Measurements from ENCODE around the gene NME7. TPM values are rescaled to one million over a fixed set of nuclear protein-coding genes. Genes with fewer than 3 reads are reported as not detected.

The NME7 gene
- total RNA-seq, 1 experiment from 2014 or later: 34.2 TPM

DNA sequence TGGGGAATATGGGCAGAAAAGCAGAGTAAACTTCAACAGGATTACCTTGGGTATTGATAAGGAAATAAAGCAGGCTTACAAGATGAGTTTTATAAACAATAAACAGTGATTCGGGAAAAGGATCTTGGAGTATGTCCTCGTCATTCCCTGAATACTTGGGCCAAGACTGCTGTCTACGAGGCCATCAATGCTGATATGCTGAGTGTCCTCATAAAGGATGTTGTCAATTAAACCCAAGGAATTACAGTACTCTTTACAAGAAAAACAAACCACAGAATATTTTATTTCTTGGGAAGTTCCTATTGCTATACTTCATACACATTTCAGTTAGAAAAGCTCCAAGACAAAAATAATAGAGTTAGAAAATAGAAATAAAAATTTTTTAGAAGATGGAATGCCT, 226.2 kb downstream of the NME7 start:
- Histone ChIP-seq H3K36me3 (ENCODE audit: insufficient read depth, low read length, poor library complexity, severe bottlenecking) (no peaks in the 10 kb centered on the region), H3K9me3 (ENCODE audit: low read depth, low read length, poor library complexity, severe bottlenecking) (no peaks in the 10 kb centered on the region), H3K27ac (ENCODE audit: low read depth, low read length, poor library complexity, severe bottlenecking) (no peak overlapping the region), H3K4me3 (ENCODE audit: low read depth, low read length, poor library complexity, severe bottlenecking) (no peak overlapping the region), H3K4me1 (ENCODE audit: insufficient read depth, low read length, poor library complexity, severe bottlenecking) (peaks cover 11% of the 10 kb centered on the region), H3K27me3 (replicated peaks; ENCODE audit: insufficient read depth, low read depth, low read length, poor library complexity) (no peaks in the 10 kb centered on the region)
- no peak for DNase-seq (ENCODE audit: low spot score)
- TF ChIP-seq, protein P1, sequence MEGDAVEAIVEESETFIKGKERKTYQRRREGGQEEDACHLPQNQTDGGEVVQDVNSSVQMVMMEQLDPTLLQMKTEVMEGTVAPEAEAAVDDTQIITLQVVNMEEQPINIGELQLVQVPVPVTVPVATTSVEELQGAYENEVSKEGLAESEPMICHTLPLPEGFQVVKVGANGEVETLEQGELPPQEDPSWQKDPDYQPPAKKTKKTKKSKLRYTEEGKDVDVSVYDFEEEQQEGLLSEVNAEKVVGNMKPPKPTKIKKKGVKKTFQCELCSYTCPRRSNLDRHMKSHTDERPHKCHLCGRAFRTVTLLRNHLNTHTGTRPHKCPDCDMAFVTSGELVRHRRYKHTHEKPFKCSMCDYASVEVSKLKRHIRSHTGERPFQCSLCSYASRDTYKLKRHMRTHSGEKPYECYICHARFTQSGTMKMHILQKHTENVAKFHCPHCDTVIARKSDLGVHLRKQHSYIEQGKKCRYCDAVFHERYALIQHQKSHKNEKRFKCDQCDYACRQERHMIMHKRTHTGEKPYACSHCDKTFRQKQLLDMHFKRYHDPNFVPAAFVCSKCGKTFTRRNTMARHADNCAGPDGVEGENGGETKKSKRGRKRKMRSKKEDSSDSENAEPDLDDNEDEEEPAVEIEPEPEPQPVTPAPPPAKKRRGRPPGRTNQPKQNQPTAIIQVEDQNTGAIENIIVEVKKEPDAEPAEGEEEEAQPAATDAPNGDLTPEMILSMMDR (conservative IDR thresholded peaks at IDR 0.05; ENCODE audit: low read depth, low read length): no peak
- no peak for TF ChIP-seq EZH2 (IDR thresholded peaks at IDR 0.05; ENCODE audit: borderline replicate concordance, low read depth, low read length, poor library complexity, severe bottlenecking)
- CTCF ChIA-PET: no interaction called here
- POLR2A ChIA-PET (ENCODE audit: low non-redundant PET): no interaction called here
- BruUV-seq (replicated peaks): no TSS peak
- intact Hi-C loops (cut with micrococcal nuclease; ENCODE audit: unreplicated experiment): no loop called here

DNA sequence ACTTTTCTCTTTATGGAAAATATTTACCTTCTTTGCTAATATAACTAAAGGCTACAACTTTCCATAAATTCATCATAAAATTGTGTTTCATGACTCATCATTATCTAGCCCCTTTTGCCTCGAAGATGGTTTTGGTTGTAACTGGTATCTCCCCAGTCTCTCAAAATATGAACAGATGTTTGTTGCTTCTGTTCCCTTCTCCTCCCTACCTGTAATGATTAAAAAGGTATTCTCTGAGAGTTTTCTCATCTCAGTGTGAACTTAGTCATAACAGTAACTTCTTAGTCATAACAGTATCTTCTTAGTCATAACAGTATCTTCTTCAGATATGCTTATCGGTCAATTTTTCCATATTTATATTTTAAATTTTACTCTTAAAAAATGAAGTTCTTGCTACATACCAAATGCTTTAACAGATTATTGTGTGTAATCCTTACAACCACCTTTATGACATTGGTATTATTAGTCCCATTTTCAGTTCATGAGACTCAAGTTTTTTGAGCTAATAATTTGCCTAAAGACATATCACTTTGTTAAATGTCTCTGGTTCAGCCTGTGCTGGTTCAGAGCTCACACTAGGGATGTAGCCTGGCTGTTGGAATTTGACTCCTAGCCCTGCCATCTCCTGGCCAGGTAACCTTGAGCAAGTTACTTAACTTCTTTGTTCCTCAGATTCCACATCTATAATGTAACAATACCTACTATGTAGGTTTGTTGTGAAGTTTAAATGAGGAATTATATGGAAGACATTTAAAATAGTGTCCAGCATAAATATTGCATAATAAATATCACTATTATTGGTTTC, 228.5 kb downstream of the NME7 start:
- TF ChIP-seq EZH2 (IDR thresholded peaks at IDR 0.05; ENCODE audit: borderline replicate concordance, low read depth, low read length, poor library complexity, severe bottlenecking): no peak
- TF ChIP-seq, protein P1 (conservative IDR thresholded peaks at IDR 0.05; ENCODE audit: low read depth, low read length): no peak

DNA sequence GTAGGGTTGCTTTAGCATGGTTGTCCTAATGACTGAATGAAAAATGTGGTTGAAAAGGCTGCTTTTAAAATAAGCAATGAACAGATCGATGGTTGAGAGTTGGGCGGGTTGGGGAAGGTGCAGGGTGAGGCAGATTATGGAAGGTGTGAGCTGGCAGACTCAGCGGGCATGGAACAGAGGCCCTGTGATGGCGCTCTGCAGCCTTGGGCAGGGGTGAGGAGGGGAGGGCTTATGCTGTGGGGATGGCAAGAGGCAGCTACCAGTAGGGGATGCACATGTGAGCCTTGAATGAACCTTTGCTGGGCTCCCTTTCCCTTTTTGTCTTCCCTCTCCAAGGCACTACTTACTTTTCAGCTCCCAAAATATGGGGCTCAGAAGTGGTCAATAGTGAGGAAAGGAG, 230.2 kb downstream of the NME7 start:
- POLR2A ChIA-PET (ENCODE audit: low non-redundant PET): no interaction called here
- no peak for TF ChIP-seq EZH2 (IDR thresholded peaks at IDR 0.05; ENCODE audit: borderline replicate concordance, low read depth, low read length, poor library complexity, severe bottlenecking)
- TF ChIP-seq, protein P1 (conservative IDR thresholded peaks at IDR 0.05; ENCODE audit: low read depth, low read length): no peak
- H3K9me3 ChIP-seq (ENCODE audit: low read depth, low read length, poor library complexity, severe bottlenecking): no peaks in the 10 kb centered on the region

More for the DNA sequence above, 228.5 kb downstream of the NME7 start:
- intact Hi-C loops (cut with micrococcal nuclease; ENCODE audit: unreplicated experiment): loop anchor here (10.0 kb wide), 2 partner anchors 206 to 504 kb away; no protein-coding TSS in a partner anchor
- DNase-seq (ENCODE audit: low spot score): no peak
- BruUV-seq (replicated peaks): no TSS peak
- POLR2A ChIA-PET (ENCODE audit: low non-redundant PET): interaction anchor here (0.6 kb wide), 1 partner anchor 1906 kb away, joined by 5 read pairs; no protein-coding TSS in a partner anchor
- no peaks in the 10 kb centered on the region for H3K36me3 ChIP-seq (ENCODE audit: insufficient read depth, low read length, poor library complexity, severe bottlenecking)
- no peaks in the 10 kb centered on the region for H3K9me3 ChIP-seq (ENCODE audit: low read depth, low read length, poor library complexity, severe bottlenecking)
- H3K4me3 ChIP-seq (ENCODE audit: low read depth, low read length, poor library complexity, severe bottlenecking): no peak overlapping the region
- no peak overlapping the region for H3K27ac ChIP-seq (ENCODE audit: low read depth, low read length, poor library complexity, severe bottlenecking)
- no peaks in the 10 kb centered on the region for H3K27me3 ChIP-seq (replicated peaks; ENCODE audit: insufficient read depth, low read depth, low read length, poor library complexity)
- H3K4me1 ChIP-seq (ENCODE audit: insufficient read depth, low read length, poor library complexity, severe bottlenecking): peaks cover 11% of the 10 kb centered on the region
- CTCF ChIA-PET: no interaction called here

More for the DNA sequence above, 230.2 kb downstream of the NME7 start:
- no peaks in the 10 kb centered on the region for H3K27me3 ChIP-seq (replicated peaks; ENCODE audit: insufficient read depth, low read depth, low read length, poor library complexity)
- H3K4me1 ChIP-seq (ENCODE audit: insufficient read depth, low read length, poor library complexity, severe bottlenecking): no peaks in the 10 kb centered on the region
- no peaks in the 10 kb centered on the region for H3K36me3 ChIP-seq (ENCODE audit: insufficient read depth, low read length, poor library complexity, severe bottlenecking)
- H3K27ac ChIP-seq (ENCODE audit: low read depth, low read length, poor library complexity, severe bottlenecking): no peak overlapping the region
- H3K4me3 ChIP-seq (ENCODE audit: low read depth, low read length, poor library complexity, severe bottlenecking): no peak overlapping the region
- DNase-seq (ENCODE audit: low spot score): no peak
- no TSS peak for BruUV-seq (replicated peaks)
- CTCF ChIA-PET: no interaction called here
- intact Hi-C loops (cut with micrococcal nuclease; ENCODE audit: unreplicated experiment): loop anchor here (10.0 kb wide), 2 partner anchors 207 to 503 kb away; no protein-coding TSS in a partner anchor

Data from A673 (cell line).